ENCODE data around the gene SEPTIN10.

SEPTIN10 gene

DNA sequence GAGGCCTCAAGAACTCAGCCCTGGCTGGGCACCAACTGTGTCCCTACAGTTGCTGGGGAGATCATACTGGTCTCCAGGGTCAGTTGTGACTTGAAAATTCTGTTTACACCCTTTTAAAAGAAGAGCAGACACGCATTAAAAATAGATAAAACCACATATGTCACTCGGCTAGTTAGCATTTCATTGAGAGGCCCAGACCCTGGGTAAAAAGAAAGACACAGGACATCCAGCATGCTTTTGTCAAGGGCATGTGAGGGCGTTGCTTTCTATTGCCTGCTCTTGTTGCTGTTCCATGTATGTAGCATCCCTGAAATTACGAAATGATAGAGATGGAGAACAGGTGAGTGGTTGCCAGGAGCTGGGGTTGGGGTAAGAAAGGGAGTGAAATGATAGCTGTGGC, 94.3 kb downstream of the SEPTIN10 start:
- DNase-seq, result no peak

DNA sequence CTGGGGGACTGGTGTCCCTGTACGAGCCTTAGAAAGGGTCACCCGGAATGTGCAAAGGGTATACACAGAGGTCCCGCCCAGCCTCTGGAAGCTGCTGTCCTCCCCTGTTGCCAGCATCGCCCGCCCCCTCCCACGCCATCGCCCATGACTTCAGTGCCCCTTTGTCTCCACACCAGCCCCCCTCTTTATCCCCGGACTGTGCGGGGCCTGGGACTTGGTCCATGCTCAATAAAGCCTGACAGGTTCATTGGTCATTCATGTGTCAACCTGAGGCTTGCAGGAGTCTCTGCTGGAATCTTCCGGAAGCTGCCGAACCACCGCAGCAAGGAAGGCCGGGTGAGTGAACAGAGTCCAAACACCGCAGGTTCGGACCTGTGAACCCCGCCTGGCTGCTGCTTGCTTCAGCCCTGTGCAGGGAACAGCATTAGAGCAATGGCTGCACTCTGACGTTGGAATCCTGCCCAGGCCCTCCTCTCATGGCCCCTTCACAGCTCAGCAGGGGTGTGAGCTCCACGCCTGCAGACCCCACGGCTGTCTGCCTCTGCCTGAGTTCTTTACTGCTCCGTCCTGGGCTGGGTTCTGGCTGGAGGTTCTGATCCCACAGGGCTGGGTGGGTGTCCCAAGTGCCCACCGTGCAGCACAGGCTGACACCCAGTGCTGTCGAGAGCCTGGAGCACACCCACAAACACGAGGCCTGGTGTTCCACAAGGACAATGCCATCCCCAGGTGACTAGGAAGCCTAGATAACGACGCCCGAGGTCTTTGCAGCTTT, 96.5 kb downstream of the SEPTIN10 start:
- DNase-seq, result no peak

DNA sequence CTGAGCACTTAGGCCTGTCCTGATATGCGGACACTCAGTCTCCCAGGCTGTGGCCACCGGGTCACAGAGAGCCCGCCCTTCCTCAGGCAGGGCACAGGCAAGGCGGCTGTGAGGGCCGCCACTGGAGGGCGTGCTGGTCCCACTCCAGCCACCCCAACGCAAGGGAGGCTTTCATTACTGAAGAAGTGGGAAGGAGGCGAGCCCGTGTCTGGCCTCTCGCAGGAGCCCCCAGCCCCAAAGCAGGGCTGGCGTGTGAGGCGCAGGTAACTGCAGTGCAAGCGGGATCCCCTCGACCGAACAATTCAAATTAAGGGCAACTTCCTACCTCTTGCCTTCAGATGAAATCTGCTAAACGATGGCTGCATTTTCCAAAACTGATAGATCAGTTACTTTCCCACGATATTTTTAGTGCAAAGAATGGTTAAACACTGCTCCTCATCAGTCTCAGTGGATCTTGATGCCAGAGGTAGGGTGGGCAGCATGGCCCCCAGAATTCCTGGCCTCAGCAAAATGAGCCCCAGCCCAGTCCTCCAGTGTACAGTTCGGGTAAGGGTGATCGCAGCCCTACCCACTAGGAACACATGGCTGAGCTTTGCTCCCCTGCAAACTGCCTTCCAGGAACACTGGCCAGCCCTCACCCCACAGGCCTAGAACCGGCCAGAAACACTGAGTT, 97.2 kb downstream of the SEPTIN10 start:
- DNase-seq, result no peak

GRCh38 chr2:109514857-109515256, 98.9 kb downstream of the SEPTIN10 start:
- DNase-seq, result no peak

DNA sequence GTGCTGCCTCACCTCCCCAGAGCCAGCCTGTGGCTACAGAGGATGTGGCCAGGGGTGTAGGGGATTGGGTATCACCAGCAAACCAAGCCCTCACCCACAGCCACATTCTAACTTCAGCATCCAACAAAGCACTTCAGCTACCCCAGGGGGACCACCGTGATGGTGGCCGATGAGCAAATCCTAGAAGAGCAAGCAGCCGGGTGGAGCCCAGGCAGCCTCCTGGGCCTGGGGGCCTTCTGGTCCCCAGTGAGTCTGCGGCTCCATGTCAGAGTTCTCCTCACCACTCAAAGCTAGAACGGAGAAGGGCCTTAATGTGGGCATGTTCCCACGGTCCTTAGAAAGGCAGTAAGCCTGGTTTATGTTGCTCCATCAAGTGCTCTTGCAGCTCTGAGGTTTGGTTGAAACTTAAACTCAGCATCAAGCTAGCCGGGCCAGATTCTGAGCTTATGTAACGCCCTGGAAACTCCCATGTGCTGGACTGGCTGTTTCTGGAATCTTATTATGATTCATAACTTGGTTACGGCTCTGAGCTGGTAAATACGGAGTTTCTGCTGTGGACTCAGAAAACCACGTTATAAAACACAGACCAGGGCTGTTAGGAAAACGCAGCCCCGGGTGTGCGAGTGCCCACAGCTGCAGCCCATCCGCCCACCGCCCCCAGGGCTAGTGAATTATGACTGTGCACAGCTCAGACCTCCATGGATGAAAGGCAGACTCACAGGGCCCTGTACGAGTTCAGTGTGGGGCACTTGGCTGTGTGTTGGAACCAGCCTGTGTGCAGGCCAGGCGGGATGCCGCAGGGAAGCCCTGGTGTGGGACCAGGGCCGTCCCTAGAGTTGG, 99.8 kb downstream of the SEPTIN10 start:
- no peak for DNase-seq

DNA sequence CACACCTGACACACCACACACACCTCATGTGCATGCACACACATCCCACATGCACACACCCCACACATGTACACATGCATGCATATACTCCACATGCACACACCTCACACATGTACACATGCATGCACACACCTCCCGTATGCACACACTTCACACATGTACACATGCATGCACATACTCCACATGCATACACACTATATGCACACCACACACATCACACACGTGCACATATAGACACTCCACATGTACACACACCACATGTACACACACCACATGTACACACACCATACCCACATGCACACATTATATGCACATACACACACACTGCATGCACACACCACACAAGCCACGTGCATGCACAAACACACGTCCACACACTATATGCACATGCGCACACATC, 100.5 kb downstream of the SEPTIN10 start:
- no peak for DNase-seq

DNA sequence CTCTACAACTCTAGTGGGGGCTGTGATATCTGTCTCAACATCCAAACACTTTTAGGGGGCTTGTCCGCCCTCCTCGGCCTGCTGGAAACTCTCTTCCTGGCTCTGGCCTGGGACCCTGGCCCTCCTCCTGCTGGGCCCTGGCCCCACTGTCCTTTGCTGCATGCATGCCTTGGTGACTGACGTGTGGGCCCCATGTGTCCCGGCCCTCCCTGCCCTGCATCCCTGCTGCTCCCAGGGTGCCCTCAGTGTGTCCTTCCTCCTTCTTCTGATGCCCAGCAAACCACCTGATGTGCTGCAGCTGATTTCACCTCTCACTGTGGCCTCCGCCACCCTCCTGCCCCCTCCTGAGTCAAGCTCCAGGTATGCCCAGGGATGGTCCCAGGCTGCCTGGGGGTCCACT, 101.7 kb downstream of the SEPTIN10 start:
- no peak for DNase-seq

DNA sequence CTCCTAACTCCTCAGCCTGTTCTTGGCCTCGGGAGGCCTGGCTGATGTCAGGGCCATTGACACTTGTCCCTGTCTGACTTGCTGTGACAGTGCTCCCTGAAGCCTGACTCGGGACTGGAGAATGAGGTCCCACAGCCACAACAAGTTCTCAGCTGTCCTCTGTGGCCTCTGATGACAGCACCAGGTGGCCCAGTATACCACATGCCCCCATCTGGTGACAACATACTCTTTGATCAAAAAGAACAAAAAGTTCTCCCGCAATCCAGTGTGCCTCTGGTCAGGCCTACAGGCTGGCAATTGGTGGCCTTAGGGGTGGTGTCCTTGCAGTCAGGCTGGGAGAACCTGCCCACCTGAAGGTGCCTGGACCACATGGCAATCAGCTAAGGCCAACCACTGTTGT, 102.6 kb downstream of the SEPTIN10 start:
- no peak for DNase-seq

DNA sequence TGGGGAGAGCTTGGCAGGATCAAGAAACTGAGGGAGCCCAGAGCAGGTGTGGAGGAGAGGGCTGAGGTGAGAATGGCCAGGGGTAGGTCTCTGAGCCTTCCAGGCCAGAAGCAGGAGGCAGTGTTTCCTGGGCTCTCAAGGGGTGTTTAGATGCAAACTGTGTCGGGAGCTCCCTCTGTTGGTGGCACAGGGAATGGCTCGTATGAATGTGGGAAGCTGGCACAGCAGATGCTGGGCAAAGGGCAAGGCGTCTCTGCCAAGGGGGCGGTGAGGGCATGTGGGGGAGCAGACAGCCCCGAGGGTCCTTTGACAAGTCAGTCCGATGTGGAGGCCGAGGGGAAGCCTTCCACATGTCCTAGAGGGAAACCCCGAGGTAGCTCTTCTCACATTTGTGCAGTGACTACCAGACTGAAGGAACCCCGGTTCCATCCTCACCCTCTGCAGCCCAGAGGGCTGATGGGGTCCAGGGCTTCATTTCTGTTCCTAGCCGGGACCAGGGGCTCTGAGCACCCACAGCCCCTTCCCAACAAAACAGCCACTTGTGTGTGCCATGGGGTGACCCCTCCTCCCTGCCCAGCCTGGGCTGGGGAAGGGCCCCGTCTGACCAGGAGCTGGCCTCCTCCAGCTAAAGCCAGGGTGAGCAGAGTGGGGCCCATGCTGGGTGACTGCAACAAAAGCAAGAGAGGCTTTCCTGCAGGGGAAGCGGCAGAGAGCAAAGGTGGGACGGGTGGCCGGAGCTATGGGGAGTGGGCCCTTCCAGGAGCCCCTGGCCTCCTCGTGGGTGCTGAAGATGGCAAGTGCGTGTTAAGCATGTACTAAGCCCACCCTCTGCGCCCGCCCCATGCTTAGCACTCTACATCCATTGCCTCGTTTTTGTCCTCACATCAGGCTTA, 103.4 kb downstream of the SEPTIN10 start:
- peak; percentile 53 for DNase-seq

GRCh38 chr2:109508556-109508955, 105.2 kb downstream of the SEPTIN10 start:
- DNase-seq, result no peak

DNA sequence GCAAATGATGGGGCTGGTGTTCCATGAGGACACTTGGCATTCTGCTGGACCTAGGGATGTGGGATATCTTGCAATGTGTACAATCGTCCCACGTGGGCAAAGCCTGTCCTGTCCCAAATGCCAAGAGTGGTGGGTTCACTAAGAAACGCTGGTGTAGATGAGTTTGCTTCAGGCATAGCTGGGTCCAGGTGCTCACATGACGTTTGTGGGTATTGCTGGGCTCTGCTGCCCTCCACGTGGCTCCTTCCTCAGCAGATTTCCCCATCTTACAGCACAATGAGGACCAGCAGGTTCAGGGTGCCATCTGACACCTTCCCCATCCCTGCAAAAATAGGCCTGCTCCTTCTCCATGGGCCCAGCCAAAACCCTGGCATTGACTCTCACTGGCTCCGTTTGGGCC, 105.9 kb downstream of the SEPTIN10 start:
- no peak for DNase-seq

DNA sequence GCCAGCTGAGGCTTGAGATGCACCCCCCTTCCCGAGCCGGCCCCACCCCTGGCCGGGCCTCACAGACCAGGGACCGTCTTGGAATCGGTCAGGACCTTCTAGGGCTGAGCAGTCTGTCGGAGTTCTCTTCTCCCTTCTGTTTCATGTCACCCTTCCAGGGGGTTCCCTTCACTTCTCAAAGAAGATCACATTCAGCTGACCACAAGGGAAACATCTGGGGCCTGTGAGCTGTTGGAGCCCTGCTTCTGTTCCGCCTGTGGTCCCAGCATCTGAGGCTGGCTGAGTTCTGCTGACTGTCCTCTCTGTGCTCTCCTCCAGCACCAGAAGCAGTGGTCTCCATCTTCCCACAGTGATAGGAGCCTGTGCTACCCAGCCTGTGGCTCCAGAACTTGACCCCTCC, 106.5 kb downstream of the SEPTIN10 start:
- DNase-seq, result no peak

DNA sequence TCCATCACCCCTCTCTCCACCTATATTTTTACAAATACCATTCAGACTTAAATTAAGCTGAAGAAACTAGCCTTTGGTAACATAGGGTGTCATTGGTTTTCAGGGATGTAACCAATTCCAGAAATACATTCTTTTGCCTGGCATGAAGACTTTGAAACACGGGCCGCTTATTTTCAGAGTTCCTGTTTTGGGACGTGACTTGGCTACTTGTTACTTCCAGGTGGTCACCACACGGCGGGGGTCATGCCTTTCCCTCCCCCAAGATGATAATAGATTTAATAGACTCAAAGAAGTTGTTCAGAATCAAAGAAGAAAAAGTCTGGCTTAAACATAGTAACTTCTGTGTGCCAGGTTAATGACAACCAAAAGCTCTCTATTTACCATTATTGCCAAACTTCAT, 110.6 kb downstream of the SEPTIN10 start:
- no peak for DNase-seq

DNA sequence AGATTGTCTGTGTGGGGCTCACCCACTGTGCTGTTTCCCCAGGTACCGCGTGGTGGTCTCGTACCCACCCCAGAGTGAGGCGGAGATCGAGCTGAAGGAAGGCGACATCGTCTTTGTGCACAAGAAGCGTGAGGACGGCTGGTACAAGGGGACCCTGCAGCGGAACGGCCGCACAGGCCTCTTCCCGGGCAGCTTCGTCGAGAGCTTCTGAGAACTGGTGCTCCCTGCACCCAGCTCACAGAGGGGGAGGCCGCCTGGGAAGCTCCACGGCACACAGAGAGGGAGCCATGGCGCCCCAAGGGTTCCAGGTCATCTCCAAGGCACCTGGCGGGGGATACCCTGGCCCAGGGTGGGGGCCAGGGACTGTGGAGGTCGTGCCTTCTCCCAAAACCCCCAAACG, 112.3 kb downstream of the SEPTIN10 start:
- DNase-seq, result no peak

- DNase-seq, result no peak
Measured at GRCh38 chr2:109500910-109501309, 112.9 kb downstream of the SEPTIN10 start.

DNA sequence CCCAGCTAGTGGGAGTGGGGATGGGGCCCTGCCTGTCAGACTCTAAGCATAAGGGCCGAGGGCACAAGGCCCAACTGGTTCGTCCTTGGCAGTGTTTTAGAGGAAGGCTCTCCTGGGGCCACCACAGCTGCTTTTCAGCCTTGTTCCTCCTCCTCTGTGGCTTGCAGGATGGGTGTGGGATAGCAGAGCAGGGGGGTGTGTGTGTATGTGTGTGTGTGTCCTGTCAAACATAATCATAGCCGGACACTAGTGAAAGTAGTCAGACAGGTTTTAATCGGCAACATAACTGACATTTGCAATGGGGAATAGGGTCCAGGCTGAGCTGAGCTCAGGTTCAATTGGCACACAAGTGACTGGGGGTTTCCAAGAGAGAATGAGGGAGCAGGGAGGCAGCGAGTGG, 114.2 kb downstream of the SEPTIN10 start:
- DNase-seq, result no peak

DNA sequence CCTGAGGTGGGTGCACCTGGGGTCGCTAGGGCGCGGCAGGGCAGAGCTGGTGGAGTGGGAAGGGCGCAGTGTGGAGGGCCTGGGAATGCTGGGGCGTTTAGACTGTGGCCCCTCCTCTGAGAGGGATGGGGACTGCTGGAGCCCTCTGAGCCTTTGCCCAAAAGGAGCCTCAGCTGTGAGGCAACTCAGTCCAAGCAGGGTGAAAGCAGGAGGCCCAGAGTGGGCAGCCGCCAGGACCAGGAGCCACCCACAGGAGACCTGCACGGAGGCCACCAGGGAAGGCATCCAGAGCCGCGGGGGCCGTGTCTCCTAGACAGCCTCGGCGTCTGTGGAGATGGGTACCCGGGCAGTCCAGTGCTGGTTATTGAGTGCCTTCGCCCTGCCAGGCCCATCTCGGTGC, 114.9 kb downstream of the SEPTIN10 start:
- no peak for DNase-seq

- DNase-seq, result no peak
Measured at GRCh38 chr2:109497911-109498870, 115.6 kb downstream of the SEPTIN10 start.

- no peak for DNase-seq
Measured at GRCh38 chr2:109497463-109497862, 116.3 kb downstream of the SEPTIN10 start.

DNA sequence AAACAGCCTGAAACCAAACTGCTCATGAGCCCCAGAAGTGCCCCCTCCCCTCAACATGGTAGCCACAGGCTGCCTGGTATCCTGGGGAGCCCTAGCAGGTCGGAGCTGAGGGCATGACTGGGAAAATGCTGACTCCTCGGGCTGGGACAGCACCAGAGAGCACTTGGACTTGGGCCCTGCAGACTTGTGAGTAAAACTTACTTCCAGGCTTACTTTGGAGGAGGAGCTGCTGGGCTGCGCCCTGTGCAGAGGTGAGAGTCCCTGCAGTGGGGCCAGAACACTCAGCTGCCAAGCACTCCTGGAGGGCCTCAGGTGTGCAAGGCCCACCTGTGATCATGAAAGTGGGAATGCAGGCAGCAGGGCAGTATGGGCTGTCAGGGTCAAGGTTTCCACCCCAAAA, 119.4 kb downstream of the SEPTIN10 start:
- no peak for DNase-seq

- DNase-seq, result no peak
Measured at GRCh38 chr2:109493176-109493935, 120.4 kb downstream of the SEPTIN10 start.

All from NCI-H1105 treated with DMSO at 0.1 percent for 48 hours (cell line).